ENCODE results near the gene USP6.
"Not testable (repeated sequence)": the region's sequence is repeated elsewhere in the genome, so short reads cannot be mapped to it uniquely, and the experiment has no call there.

DNA sequence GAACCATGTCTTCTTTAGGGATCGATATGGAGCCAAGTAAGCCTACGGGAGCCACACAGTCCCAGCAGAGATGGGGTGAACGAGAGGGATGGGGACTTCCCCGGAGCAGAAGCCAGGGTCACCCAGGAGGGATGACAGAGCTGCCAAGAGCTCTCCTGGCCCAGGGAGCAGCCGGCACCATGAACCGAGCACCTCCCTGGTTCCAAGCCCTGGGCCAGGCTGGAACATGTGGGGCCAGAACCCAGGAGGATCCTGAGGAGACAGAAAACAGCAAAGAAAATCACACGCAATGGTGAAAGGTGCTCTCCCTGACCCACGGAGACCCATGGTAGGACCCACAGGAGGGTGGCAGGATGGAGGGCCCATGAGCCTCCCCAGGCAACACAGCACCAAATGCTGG is 18.1 kb downstream of the USP6 start:
- TF ChIP-seq ZNF746 (CRISPR knock-in tag; IDR thresholded peaks at IDR 0.05); ZNF274 (CRISPR knock-in tag; IDR thresholded peaks at IDR 0.05); TBL1XR1 (IDR thresholded peaks at IDR 0.05; ENCODE audit: borderline replicate concordance, low read length, partially characterized antibody): not testable (repeated sequence)

All from HepG2 (cell line).